HG03060 (cell line): Measurements from ENCODE around the gene SUPV3L1.
A peak's percentile ranks its signal among the peaks of the same experiment; 100 is the strongest.
"Not testable (repeated sequence)": the region's sequence is repeated elsewhere in the genome, so short reads cannot be mapped to it uniquely, and the experiment has no call there.

ENCODE experiments used
- ATAC-seq: cut with Tn5 transposase; IDR thresholded peaks from one replicate; pipeline ENCODE4 v1.9.1; 2021; ENCODE audit warnings: low read depth, moderate number of reproducible peaks; ENCODE audit not compliant: unreplicated experiment

SUPV3L1 gene

GRCh38 chr10:69179743-69180524, at the start of gene SUPV3L1:
Gene SUPV3L1 (plus strand): TSS chr10:69180234. CDS start chr10:69180292, 58 bp downstream.
- peak; percentile 51 for ATAC-seq

- ATAC-seq = no peak
Observed at GRCh38 chr10:69130251-69130650, 49.8 kb upstream of the SUPV3L1 start.

DNA sequence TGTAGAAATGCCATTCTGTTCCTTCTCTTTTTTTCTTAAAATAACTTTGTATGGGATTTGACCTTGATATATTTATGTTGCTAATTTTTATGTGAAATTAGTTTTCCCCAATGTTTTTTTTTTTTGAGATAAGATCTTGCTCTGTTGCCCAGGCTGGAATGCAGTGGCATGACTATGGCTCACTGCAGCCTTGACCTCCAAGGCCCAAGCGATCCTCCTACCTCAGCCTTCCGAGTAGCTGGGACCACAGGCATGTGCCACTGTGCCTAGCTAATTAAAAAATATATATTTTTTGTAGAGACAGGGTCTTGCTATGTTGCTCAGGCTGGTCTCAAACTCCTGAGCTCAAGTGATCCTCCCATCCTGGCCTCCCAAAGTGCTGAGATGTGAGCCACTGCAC, 40.1 kb upstream of the SUPV3L1 start:
- no peak for ATAC-seq

- ATAC-seq = no peak
Observed at GRCh38 chr10:69141304-69141703, 38.7 kb upstream of the SUPV3L1 start.

DNA sequence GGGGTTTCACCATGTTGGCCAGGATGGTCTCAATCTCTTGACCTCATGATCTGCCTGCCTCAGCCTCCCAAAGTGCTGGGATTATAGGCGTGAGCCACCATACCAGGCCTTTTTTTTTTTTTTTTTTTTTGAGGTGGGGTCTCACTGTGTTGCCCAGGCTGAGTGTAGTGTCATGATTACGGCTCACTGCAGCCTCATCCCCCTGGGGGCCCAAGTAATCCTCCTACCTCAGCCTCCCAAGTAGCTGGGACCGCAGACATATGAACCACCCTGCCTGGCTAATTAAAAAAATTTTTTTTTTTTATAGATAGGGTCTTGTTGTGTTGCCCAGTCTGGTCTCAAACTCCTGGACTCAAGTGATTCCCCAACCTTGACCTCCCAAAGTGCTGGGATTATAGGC, 38.0 kb upstream of the SUPV3L1 start:
- not testable (repeated sequence) for ATAC-seq

- ATAC-seq = no peak
Observed at GRCh38 chr10:69142983-69143382, 37.1 kb upstream of the SUPV3L1 start.

DNA sequence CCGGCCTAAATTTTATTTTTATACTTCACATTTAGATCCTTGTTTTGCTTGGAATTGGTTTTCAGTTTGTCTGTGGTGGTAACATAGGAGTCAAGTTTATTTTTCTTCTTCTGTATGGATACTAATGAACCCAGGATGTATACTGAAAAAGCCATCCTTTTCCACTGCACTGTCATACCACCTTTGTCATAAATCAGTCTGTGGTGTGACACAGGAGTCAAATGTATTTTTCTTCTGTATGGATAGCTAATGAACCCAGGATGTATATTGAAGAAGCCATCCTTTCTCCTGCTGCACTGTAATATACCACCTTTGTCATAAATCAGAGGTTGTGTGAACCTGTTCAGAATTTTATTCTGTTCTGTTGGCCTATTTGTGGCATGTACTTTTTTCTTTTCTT, 34.7 kb upstream of the SUPV3L1 start:
- ATAC-seq = no peak

DNA sequence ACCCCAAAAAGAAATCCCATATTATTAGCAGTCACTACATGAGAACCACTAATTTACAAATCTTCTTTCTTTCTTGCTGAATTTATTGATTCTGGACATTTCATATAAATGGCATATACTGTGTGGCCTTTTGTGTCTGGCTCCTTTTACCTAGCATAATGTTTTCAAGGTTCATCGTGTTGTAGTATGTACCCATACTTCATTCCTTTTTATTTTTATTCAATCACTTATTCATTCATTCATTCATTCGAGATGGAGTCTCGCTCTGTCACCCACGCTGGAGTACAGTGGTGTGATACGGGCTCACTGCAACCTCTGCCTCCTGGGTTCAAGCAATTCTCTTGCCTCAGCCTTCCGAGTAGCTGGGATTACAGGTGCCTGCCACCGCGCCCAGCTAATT, 34.2 kb upstream of the SUPV3L1 start:
- no peak for ATAC-seq

DNA sequence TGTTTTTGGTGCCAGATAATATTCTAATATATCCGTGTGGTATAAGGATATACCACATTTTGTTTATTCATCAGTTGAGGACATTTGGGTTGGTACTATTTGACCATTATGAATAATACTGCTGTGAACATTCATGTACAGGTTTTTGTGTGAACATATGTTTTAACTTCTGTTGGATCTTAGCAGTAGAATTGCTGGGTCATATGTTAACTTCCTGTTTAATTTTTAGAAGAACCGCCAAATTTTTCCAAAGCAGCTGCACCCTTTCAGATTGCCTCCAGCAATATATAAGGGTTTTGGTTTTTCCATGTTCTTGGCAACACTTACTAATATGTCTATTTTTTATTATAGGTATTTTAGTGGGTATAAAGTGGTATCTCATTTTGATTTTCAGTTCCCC, 33.3 kb upstream of the SUPV3L1 start:
- no peak for ATAC-seq

GRCh38 chr10:69151984-69152383, 28.1 kb upstream of the SUPV3L1 start:
- no peak for ATAC-seq

GRCh38 chr10:69153227-69153626, 26.8 kb upstream of the SUPV3L1 start:
- ATAC-seq = no peak

- ATAC-seq = no peak
Observed at GRCh38 chr10:69160809-69161241, 19.2 kb upstream of the SUPV3L1 start.

DNA sequence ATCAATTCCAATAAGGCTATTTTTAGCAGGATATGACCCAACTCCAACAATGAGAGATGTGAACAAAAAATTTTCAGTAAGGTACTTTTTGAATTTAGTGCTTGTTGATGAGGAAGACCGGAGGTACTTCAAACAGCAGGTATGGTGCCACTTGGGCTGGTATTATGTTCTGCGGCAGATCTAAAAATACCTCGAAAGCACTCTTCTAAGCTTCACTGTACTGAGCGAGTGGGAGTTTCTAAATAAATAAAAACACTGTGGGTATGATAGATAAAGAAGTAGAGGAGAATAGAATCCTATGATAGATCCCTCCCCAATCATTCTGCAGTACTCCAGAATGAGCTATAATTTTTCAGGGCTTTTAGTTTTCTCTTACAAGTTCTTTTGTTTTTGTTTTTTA, 11.5 kb upstream of the SUPV3L1 start:
- no peak for ATAC-seq

- no peak for ATAC-seq
Observed at GRCh38 chr10:69172241-69172982, 7.6 kb upstream of the SUPV3L1 start.

DNA sequence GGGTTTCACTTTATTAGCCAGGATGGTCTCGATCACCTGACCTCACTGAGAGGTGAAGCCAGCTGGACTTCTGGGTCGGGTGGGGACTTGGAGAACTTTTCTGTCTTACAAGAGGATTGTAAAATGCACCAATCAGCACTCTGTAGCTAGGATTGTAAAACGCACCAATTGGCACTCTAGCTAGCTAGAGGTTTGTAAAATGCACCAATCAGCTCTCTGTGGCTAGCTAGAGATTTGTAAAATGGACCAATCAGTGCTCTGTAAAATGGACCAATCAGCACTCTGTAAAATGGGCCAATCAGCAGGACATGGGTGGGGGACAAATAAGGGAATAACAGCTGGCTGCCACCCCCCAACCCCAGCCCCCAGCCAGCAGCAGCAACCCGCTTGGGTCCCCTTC, 4.7 kb upstream of the SUPV3L1 start:
- ATAC-seq = not testable (repeated sequence)

DNA sequence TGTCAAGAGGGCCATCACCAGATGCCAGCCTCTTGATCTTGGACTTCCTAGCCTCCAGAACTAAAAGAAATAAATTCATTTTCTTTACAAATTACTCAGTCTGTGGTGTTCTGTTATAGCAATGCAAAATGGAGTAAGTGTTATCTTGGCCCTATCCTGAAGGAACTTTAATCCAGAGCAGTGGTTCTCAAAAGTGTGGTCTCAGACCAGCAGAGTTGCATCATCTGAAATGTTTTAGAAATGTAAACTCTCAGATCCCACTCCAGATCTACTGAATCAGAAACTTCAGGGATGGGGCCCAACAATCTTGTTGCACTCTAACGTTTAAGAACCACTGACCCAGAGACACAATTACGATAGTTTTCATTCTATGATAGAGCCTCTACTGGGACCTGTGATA, 3.2 kb upstream of the SUPV3L1 start:
- no peak for ATAC-seq

DNA sequence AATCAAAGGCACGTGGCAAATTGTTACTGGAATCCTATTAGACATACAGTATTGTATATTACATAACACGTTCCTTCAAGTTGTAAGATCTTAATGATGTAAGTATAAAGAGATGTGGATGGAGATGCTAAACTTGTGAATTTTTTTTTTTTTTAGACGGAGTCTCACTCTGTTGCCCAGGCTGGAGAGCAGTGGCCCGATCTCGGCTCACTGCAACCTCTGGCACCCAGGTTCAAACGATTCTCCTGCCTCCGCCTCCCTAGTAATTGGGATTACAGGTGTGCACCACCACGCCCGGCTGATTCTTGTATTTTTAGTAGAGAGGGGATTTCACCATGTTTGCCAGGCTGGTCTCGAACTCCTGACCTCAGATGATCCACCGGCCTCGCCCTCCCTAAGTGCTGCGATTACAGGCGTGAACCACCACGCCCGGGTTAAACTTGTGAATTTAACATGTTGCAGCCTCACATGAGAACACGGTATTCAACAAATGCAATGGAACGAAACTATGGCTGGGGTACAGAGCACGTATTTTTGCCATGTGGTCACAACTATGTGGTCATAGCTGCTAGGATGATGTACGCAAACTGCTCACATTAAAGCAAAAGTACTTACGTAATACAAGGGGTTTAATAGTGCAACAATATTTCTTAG, 818 bp upstream of the SUPV3L1 start:
- peak; percentile 12 for ATAC-seq

DNA sequence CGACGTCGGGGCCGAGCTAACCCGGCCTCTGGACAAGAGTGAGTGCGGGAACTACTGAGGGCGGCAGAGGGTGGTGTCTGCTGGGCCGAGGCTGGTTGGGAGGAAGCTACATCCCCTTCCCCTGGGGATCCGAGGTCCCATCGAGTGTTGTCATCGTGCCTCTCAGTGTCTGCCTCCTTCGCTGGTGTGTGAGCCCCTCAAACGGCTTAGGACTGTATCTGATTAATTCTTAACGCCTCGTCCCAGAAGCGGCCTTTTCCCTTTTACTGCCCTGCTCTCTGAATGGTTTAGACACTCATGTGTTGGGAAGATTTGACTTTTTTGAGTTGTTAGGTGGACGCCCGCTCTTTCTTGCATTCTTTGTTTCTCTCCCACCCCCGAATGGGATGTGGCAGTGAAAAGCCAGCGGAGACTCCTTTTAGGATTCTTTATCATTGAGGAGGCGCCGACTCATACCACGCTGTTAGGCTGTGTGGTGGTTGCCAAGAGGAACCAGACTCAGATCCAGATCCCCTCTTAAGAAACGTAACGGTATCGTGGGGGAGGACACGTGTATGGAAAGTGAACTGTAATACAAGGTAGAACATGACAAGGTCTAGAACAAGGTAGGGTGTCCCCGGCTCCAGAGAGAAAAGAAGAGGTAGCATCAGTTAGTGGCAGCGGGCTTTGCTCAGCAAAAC, 631 bp downstream of the SUPV3L1 start:
- ATAC-seq = no peak

DNA sequence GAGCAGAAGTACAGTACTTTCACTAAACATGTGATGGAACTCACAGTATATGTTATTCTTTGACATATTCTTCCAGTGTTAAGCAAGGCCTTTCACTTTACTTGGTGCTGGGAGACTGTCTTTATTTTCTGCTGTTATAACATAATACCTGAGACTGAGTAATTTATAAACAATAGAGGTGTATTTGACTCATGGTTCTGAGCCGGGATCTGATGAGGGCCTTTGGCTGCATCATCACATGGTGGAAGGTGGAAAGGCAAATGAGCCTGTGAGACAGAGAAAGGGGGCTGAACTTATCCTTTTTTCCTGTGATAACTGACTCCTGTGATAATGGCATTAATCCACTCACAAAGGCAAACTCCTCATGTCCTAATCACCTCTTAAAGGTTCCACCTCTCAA, 1.4 kb downstream of the SUPV3L1 start:
- ATAC-seq = no peak

- no peak for ATAC-seq
Observed at GRCh38 chr10:69182005-69182404, 2.0 kb downstream of the SUPV3L1 start.

- ATAC-seq = no peak
Observed at GRCh38 chr10:69186524-69186923, 6.5 kb downstream of the SUPV3L1 start.
